Measurements from ENCODE around the gene SMC6. TPM values are rescaled to one million over a fixed set of nuclear protein-coding genes. Genes with fewer than 3 reads are reported as not detected.

Gene SMC6, protein sequence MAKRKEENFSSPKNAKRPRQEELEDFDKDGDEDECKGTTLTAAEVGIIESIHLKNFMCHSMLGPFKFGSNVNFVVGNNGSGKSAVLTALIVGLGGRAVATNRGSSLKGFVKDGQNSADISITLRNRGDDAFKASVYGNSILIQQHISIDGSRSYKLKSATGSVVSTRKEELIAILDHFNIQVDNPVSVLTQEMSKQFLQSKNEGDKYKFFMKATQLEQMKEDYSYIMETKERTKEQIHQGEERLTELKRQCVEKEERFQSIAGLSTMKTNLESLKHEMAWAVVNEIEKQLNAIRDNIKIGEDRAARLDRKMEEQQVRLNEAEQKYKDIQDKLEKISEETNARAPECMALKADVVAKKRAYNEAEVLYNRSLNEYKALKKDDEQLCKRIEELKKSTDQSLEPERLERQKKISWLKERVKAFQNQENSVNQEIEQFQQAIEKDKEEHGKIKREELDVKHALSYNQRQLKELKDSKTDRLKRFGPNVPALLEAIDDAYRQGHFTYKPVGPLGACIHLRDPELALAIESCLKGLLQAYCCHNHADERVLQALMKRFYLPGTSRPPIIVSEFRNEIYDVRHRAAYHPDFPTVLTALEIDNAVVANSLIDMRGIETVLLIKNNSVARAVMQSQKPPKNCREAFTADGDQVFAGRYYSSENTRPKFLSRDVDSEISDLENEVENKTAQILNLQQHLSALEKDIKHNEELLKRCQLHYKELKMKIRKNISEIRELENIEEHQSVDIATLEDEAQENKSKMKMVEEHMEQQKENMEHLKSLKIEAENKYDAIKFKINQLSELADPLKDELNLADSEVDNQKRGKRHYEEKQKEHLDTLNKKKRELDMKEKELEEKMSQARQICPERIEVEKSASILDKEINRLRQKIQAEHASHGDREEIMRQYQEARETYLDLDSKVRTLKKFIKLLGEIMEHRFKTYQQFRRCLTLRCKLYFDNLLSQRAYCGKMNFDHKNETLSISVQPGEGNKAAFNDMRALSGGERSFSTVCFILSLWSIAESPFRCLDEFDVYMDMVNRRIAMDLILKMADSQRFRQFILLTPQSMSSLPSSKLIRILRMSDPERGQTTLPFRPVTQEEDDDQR
- 27.7 and 31.2 TPM in 2 replicates for total RNA-seq

DNA sequence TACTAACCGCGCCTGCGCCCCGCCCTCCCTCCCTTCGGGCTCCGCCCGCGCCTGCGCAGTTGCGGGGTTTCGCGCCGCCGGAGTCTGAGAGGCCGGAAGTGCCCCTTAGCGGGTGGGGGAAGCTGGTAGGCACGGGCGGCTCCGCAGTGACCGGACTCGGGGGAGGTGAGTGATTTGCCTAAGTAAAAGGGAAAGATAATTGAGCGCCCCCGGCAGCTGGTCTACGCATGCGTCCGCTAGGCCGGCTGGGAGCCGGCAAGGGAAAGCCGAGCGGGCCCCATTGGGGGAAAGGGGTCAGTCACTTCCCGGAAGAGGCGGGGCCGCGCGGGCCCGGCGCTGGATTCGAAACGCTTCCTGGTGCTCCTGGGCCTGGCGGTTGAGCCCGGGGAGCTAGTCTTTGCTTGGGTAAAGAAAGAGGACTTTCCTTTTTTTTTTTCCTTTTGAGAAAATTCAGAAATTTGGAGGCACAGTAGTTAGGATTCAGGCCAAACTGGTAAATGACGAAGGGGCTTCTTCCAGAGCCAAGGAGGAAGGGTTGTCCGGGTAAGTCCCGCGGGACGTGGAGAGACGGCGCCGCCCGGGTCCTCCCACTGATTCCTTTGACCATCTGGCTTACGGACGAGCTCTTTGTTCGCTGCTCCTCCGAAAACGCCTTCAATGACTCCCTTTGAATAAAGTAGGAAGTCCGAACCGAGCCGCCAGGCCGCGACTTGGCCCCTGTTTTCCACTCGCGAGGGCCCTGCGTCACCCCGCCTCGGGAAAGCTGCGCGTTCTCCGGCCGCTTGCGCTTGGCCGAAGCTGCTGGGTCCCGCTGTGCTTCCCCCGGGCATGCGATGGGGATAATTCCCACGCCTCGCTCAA is at the start of gene SMC6, which contains the start of gene GEN1:
SMC6 (minus strand) TSS at position 8 of the 861 bp plus-strand sequence. CDS start 7,864 bp downstream, outside the sequence.
GEN1 (plus strand) TSS at position 336 of the 861 bp plus-strand sequence. CDS start 5,806 bp downstream, outside the sequence.

Other genes with a start within 250 kb of the SMC6 start
- under 0.01 TPM in 1 of 2 replicates, not detected in the other for gene RAD51AP2, start 235.4 kb downstream of the SMC6 start, total RNA-seq
- gene VSNL1, start 213.1 kb downstream of the SMC6 start, total RNA-seq, result 0.11 and 0.13 TPM in 2 replicates
- 15.3 and 20.1 TPM in 2 replicates for gene GEN1, start 328 bp upstream of the SMC6 start, total RNA-seq
- not detected in 2 replicates for gene MSGN1, start 62.6 kb upstream of the SMC6 start, total RNA-seq
- gene KCNS3, start 124.9 kb upstream of the SMC6 start, total RNA-seq, result 1.0 and 1.2 TPM in 2 replicates